DOHH2 (cell line): Measurements from ENCODE around the gene MAP3K4.

Experiments
- H3F3A ChIP-seq: fragments of 200-600 bp; sonication (generic), shearing (Covaris generic); 2 replicates; pipeline ENCODE4 v1.6.0; 2016; ENCODE audit warnings: antibody characterized with exemption, mild to moderate bottlenecking; ENCODE audit not compliant: control insufficient read depth, insufficient read depth
- H3K27ac ChIP-seq: fragments of 200-600 bp; sonication (generic); 2 replicates; pipeline ENCODE4 v1.5.1; 2014; ENCODE audit warnings: low read depth, mild to moderate bottlenecking, low read length, moderate library complexity
- H3K27me3 ChIP-seq: fragments of 200-600 bp; sonication (generic); 2 replicates; pipeline ENCODE4 v1.6.1; 2014; ENCODE audit warnings: mild to moderate bottlenecking, low read length, mixed read lengths; ENCODE audit not compliant: control insufficient read depth
- H3K36me3 ChIP-seq: fragments of 200-600 bp; sonication (generic); 2 replicates; pipeline ENCODE4 v1.6.1; 2014; ENCODE audit warnings: mild to moderate bottlenecking, low read length, moderate library complexity, mixed read lengths; ENCODE audit not compliant: control insufficient read depth
- H3K4me1 ChIP-seq: fragments of 200-600 bp; sonication (generic); 2 replicates; pipeline ENCODE4 v1.6.1; 2014; ENCODE audit warnings: mild to moderate bottlenecking, low read length, mixed read lengths; ENCODE audit not compliant: control insufficient read depth
- H3K4me2 ChIP-seq: fragments of 200-600 bp; sonication (generic); 2 replicates; pipeline ENCODE4 v1.6.0; 2014; ENCODE audit warnings: mild to moderate bottlenecking, low read length, moderate library complexity
- H3K4me3 ChIP-seq: fragments of 200-600 bp; sonication (generic); 2 replicates; pipeline ENCODE4 v1.5.1; 2014; ENCODE audit warnings: mild to moderate bottlenecking, low read length, mixed read lengths
- H3K79me2 ChIP-seq: fragments of 200-600 bp; sonication (generic); 2 replicates; pipeline ENCODE4 v1.6.1; 2014; ENCODE audit warnings: mild to moderate bottlenecking, low read length, mixed read lengths; ENCODE audit not compliant: control insufficient read depth
- H3K9me2 ChIP-seq: fragments of 200-600 bp; sonication (generic); replicated peaks from 2 replicates; pipeline ENCODE4 v1.6.1; 2014; ENCODE audit warnings: mild to moderate bottlenecking, low read length, mixed read lengths; ENCODE audit not compliant: control insufficient read depth
- H3K9me3 ChIP-seq: fragments of 200-600 bp; sonication (generic); 2 replicates; pipeline ENCODE4 v1.6.1; 2014; ENCODE audit warnings: antibody characterized with exemption, low read length, mixed read lengths; ENCODE audit not compliant: control insufficient read depth, insufficient read depth
- H4K20me1 ChIP-seq: fragments of 200-600 bp; sonication (generic); 2 replicates; pipeline ENCODE4 v1.6.0; 2014; ENCODE audit warnings: low read depth, mild to moderate bottlenecking, antibody characterized with exemption, low read length, moderate library complexity; ENCODE audit not compliant: control insufficient read depth, insufficient read depth
- EZH2phosphoT487 ChIP-seq: fragments of 200-600 bp; sonication (generic); IDR thresholded peaks from 2 replicates; pipeline ENCODE4 v1.6.1; 2017; ENCODE audit warnings: borderline replicate concordance, mild to moderate bottlenecking, antibody characterized with exemption, low read length, moderate library complexity, mixed read lengths
- TF ChIP-seq, protein P1 (sequence below): fragments of 200-600 bp; sonication (generic); IDR thresholded peaks from one replicate; pipeline ENCODE4 v1.5.1; 2014; ENCODE audit warnings: antibody characterized with exemption, mild to moderate bottlenecking, low read depth, low read length; ENCODE audit not compliant: poor library complexity, severe bottlenecking

Gene MAP3K4

DNA sequence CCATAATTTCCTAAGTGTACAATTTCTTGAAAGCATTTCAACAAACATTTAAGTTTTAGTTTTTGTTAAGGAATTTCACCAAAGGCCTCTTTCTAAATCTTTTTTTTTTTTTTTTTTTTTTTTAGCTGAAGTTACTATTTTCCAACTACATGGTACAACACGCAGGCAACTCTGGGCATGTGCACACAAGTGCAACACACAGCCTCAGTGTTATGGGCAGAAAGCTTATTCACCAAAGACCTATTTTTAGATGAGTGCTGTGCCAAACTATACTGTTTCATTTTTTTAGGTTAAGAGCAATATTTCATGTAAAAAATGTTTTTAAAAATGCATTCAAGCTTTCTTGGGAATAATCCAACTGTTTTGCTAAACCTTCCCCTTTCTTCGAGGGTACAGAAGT is 42.0 kb upstream of the MAP3K4 start:
- H3K27ac ChIP-seq: no peak overlapping the region
- no peaks in the 10 kb centered on the region for H3F3A ChIP-seq

DNA sequence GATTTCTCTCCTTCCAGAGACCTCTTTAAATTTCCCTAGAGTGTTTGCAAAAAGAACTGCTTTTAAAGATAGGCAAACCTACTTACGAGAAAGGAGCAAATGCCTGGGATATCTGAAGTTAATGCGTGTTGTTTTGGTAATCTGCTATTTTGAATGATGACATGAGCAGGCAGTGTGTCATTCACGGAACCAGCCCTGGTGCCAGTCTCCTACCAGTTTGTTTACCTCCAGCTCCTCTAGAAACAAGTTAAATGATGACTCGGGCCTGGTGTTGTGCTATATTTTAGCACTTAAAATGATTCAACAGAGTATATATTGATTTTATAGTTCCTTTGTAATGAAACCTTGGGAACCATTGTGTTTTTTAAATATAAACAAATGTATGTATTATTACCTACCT is 41.1 kb upstream of the MAP3K4 start:
- no peak overlapping the region for H3K27ac ChIP-seq
- TF ChIP-seq, protein P1, sequence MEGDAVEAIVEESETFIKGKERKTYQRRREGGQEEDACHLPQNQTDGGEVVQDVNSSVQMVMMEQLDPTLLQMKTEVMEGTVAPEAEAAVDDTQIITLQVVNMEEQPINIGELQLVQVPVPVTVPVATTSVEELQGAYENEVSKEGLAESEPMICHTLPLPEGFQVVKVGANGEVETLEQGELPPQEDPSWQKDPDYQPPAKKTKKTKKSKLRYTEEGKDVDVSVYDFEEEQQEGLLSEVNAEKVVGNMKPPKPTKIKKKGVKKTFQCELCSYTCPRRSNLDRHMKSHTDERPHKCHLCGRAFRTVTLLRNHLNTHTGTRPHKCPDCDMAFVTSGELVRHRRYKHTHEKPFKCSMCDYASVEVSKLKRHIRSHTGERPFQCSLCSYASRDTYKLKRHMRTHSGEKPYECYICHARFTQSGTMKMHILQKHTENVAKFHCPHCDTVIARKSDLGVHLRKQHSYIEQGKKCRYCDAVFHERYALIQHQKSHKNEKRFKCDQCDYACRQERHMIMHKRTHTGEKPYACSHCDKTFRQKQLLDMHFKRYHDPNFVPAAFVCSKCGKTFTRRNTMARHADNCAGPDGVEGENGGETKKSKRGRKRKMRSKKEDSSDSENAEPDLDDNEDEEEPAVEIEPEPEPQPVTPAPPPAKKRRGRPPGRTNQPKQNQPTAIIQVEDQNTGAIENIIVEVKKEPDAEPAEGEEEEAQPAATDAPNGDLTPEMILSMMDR: no peak
- TF ChIP-seq EZH2phosphoT487: no peak

More for the DNA sequence above, 42.0 kb upstream of the MAP3K4 start:
- TF ChIP-seq, protein P1: no peak
- no peak for TF ChIP-seq EZH2phosphoT487
- 0 out of 2 replicates have a peak, but pooled peaks cover 6% of the 10 kb centered on the region for H3K27me3 ChIP-seq
- H3K9me3 ChIP-seq: no peaks in the 10 kb centered on the region
- no peaks in the 10 kb centered on the region for H4K20me1 ChIP-seq
- H3K9me2 ChIP-seq: no peaks in the 10 kb centered on the region
- no peak overlapping the region for H3K4me3 ChIP-seq
- H3K4me1 ChIP-seq: no peaks in the 10 kb centered on the region
- H3K79me2 ChIP-seq: no peaks in the 10 kb centered on the region
- H3K4me2 ChIP-seq: no peak overlapping the region
- no peaks in the 10 kb centered on the region for H3K36me3 ChIP-seq

DNA sequence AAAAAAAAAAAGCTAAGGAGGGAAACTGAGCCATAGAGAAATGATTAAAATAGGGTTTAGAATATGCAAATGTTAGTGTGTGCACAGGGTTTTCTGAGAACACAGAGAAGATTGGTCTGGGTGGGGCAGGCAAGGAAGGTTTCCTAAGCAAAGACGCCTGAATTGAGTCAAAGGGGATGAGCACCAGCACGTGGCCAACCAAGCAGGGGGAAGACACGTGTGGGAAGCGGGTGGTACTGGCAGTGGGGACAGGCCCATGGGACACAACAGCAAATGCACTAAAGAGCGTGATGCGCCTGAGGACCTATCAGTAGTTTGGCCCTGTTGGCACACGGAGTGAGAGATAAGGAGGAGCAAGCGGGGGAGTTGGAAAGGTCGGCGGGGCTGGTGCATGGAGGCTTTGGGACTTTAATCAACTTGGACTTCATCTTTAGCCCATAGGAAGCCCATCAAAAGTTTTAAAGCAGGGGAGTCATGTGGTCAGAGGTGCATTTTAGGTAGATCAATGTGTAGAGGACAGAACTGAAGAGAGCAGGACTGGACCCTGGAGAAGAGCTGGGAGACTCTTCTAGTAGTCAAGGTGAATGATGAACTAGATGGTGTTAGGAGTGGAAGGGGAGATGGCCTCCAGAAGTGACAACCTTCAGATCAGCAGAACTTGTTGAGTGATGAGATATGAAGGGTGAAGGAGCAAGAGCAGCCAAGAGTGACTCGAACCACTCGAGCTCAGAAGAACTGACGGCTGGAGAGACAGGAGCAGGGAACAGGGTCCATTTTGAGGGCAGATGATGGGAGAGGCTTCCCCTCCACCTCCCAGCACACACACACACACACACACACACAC is 40.2 kb upstream of the MAP3K4 start:
- no peaks in the 10 kb centered on the region for H3K4me1 ChIP-seq
- no peaks in the 10 kb centered on the region for H3F3A ChIP-seq
- H3K4me2 ChIP-seq: no peak overlapping the region
- no peaks in the 10 kb centered on the region for H3K79me2 ChIP-seq
- no peaks in the 10 kb centered on the region for H3K9me3 ChIP-seq
- no peaks in the 10 kb centered on the region for H3K36me3 ChIP-seq
- H4K20me1 ChIP-seq: no peaks in the 10 kb centered on the region
- no peak for TF ChIP-seq EZH2phosphoT487
- TF ChIP-seq, protein P1: no peak
- H3K4me3 ChIP-seq: no peak overlapping the region
- no peak overlapping the region for H3K27ac ChIP-seq
- 0 out of 2 replicates have a peak, but pooled peaks cover 6% of the 10 kb centered on the region for H3K27me3 ChIP-seq
- H3K9me2 ChIP-seq: no peaks in the 10 kb centered on the region

More for the DNA sequence above, 41.1 kb upstream of the MAP3K4 start:
- Histone ChIP-seq H3F3A (no peaks in the 10 kb centered on the region), H3K9me3 (no peaks in the 10 kb centered on the region), H3K4me2 (no peak overlapping the region), H3K4me3 (no peak overlapping the region), H3K27me3 (0 out of 2 replicates have a peak, but pooled peaks cover 6% of the 10 kb centered on the region), H3K9me2 (no peaks in the 10 kb centered on the region), H3K4me1 (no peaks in the 10 kb centered on the region), H4K20me1 (no peaks in the 10 kb centered on the region), H3K79me2 (no peaks in the 10 kb centered on the region), H3K36me3 (no peaks in the 10 kb centered on the region)
